ENCODE data around the gene ST14. TPM values are rescaled to one million over a fixed set of nuclear protein-coding genes. Genes with fewer than 3 reads are reported as not detected.

Gene ST14
- total and polyA plus RNA-seq, 10 of the 15 experiments (the other 5 are each of a cell fraction or from before 2014, with no cell fraction given) = 0.02 to 3.9 (median 0.73) TPM; not detected in 2

GRCh38 chr11:130214861-130215530 lies 55.4 kb downstream of the ST14 start:
- intact Hi-C loops (cut with micrococcal nuclease; ENCODE audit: unreplicated experiment) (no loop called here), in situ Hi-C loops (cut with MboI) (loop anchor here (10.0 kb wide), 1 partner anchor 210 kb away; the partner anchor contains the start of gene ADAMTS8)
- Histone ChIP-seq H3K9ac (ENCODE audit: control insufficient read depth, insufficient read depth, low read length) (no peak overlapping the region), H3K36me3 (ENCODE audit: control insufficient read depth in 2 of 2, insufficient read depth in 2 of 2, low read length in 1 of 2) (no peaks in the 10 kb centered on the region), H2AFZ (ENCODE audit: control insufficient read depth, low read depth, low read length) (no peak overlapping the region), H3K4me1 (ENCODE audit: control insufficient read depth, insufficient read depth, low read length) (no peaks in the 10 kb centered on the region), H3K4me3 (no peak overlapping the region), H4K20me1 (ENCODE audit: control insufficient read depth, insufficient read depth) (peaks cover 6% of the 10 kb centered on the region; the same call in 1 of the 2 replicates), H3K4me2 (ENCODE audit: control insufficient read depth, insufficient read depth) (no peak overlapping the region), H3K9me3 (replicated peaks; ENCODE audit: control insufficient read depth, insufficient read depth, low read length) (no peaks in the 10 kb centered on the region), H3K27ac (ENCODE audit: control insufficient read depth, insufficient read depth) (no peak overlapping the region), H3K27me3 (replicated peaks in 1 of 2; ENCODE audit: control insufficient read depth in 2 of 2, insufficient read depth in 2 of 2, low read length in 1 of 2) (no peaks in the 10 kb centered on the region), H3K79me2 (ENCODE audit: control insufficient read depth, insufficient read depth, low read length) (no peaks in the 10 kb centered on the region)
- BruUV-seq (replicated peaks) = no TSS peak
- no peak for DNase-seq (ENCODE audit: low read depth, low spot score)
- ChIA-PET SMC1A (ENCODE audit: uncharacterized antibody, unreplicated experiment) (interaction anchor here (1.4 kb wide), 1 partner anchor 156 kb away, joined by 7 read pairs; no protein-coding TSS in a partner anchor), RAD21 (ENCODE audit: unreplicated experiment) (interaction anchor here (0.7 to 1.2 kb wide), 2 partner anchors 155 to 157 kb away, joined by 3 to 4 read pairs; no protein-coding TSS in a partner anchor), POLR2A (no interaction called here), CTCF (interaction anchor here (1.5 kb wide), 1 partner anchor 156 kb away, joined by 5 read pairs; no protein-coding TSS in a partner anchor)
- ATAC-seq = no peak
- FAIRE-seq = no peak
- 67% methylated on average over 6 of the region's 6 CpGs for WGBS (ENCODE audit: insufficient coverage, insufficient replicate concordance, low lambda C conversion rate, missing lambda C conversion rate)
- TF ChIP-seq RELB (IDR thresholded peaks at IDR 0.05; ENCODE audit: low read depth) (no peak), ELK1 (IDR thresholded peaks at IDR 0.05; ENCODE audit: low read depth, low read length) (no peak), TCF12 (IDR thresholded peaks at IDR 0.05; ENCODE audit: low read depth, low read length) (no peak), SMAD5 (IDR thresholded peaks at IDR 0.05; ENCODE audit: low read depth) (no peak), MAX (IDR thresholded peaks at IDR 0.05; ENCODE audit: low read depth, low read length) (no peak), EED (IDR thresholded peaks at IDR 0.05; ENCODE audit: low read depth) (no peak), SIN3A (IDR thresholded peaks at IDR 0.05; ENCODE audit: low read depth, low read length) (no peak), GATAD2B (conservative IDR thresholded peaks at IDR 0.05; ENCODE audit: low read depth) (no peak), ZNF24 (IDR thresholded peaks at IDR 0.05) (no peak), PKNOX1 (IDR thresholded peaks at IDR 0.05) (no peak), MYB (IDR thresholded peaks at IDR 0.05; ENCODE audit: borderline replicate concordance, low read depth, low read length) (no peak), ZBED1 (IDR thresholded peaks at IDR 0.05; ENCODE audit: borderline replicate concordance) (no peak)

Data from GM12878 (cell line).